HG03196 (cell line): ENCODE measurements around the gene EPS8L1.

ENCODE experiments used
- ATAC-seq: cut with Tn5 transposase; IDR thresholded peaks from one replicate; pipeline ENCODE4 v1.9.1; 2021; ENCODE audit not compliant: unreplicated experiment

The EPS8L1 gene

DNA sequence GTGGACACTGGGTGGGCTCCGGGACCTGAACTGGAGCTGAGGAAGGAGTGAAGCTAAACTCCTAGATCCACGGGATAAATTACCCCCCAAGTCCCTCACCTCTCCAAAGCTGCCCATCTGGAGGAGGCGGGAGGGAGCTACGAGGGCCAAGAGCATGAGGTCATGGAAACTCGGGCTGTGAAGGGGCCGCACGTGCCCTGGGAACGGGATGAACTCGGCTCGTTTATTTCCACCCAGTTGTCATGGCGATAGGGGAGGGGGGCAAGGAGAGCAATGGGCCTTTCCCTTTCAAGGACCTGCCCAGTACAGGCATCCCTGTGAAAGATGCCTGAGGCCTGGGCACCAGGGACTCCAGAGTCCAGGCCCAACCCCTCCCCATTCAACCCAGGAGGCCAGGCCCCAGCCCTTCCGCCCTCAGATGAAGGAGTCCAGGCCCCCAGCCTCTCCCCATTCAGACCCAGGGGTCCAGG lies 37.9 kb downstream of the EPS8L1 start:
- no peak for ATAC-seq

DNA sequence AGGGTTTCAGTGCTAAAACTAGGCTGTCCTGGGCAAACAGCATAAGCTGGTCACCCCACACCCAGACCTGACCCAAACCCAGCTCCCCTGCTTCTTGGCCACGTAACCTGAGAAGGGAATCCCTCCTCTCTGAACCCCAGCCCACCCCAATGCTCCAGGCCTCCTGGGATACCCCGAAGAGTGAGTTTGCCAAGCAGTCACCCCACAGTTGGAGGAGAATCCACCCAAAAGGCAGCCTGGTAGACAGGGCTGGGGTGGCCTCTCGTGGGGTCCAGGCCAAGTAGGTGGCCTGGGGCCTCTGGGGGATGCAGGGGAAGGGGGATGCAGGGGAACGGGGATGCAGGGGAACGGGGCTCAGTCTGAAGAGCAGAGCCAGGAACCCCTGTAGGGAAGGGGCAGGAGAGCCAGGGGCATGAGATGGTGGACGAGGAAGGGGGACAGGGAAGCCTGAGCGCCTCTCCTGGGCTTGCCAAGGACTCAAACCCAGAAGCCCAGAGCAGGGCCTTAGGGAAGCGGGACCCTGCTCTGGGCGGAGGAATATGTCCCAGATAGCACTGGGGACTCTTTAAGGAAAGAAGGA lies 39.0 kb downstream of the EPS8L1 start:
- no peak for ATAC-seq

DNA sequence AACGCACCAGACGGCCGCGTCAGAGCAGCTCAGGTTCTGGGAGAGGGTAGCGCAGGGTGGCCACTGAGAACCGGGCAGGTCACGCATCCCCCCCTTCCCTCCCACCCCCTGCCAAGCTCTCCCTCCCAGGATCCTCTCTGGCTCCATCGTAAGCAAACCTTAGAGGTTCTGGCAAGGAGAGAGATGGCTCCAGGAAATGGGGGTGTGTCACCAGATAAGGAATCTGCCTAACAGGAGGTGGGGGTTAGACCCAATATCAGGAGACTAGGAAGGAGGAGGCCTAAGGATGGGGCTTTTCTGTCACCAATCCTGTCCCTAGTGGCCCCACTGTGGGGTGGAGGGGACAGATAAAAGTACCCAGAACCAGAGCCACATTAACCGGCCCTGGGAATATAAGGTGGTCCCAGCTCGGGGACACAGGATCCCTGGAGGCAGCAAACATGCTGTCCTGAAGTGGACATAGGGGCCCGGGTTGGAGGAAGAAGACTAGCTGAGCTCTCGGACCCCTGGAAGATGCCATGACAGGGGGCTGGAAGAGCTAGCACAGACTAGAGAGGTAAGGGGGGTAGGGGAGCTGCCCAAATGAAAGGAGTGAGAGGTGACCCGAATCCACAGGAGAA lies 39.9 kb downstream of the EPS8L1 start:
- no peak for ATAC-seq

DNA sequence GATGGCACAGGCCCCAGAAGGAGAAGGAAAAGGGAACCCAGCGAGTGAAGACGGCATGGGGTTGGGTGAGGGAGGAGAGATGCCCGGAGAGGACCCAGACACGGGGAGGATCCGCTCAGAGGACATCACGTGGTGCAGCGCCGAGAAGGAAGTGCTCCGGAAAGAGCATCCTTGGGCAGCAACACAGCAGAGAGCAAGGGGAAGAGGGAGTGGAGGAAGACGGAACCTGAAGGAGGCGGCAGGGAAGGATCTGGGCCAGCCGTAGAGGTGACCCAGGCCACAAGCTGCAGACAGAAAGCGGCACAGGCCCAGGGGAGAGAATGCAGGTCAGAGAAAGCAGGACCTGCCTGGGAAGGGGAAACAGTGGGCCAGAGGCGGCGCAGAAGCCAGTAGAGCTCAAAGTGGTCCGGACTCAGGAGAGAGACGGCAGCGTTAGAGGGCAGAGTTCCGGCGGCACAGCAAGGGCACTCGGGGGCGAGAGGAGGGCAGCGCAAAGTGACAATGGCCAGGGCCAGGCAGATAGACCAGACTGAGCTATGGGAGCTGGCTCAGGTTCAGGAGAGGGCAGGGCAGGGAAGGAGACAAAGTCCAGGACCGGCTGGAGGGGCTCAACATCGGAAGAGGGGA lies 40.7 kb downstream of the EPS8L1 start:
- ATAC-seq, result no peak

DNA sequence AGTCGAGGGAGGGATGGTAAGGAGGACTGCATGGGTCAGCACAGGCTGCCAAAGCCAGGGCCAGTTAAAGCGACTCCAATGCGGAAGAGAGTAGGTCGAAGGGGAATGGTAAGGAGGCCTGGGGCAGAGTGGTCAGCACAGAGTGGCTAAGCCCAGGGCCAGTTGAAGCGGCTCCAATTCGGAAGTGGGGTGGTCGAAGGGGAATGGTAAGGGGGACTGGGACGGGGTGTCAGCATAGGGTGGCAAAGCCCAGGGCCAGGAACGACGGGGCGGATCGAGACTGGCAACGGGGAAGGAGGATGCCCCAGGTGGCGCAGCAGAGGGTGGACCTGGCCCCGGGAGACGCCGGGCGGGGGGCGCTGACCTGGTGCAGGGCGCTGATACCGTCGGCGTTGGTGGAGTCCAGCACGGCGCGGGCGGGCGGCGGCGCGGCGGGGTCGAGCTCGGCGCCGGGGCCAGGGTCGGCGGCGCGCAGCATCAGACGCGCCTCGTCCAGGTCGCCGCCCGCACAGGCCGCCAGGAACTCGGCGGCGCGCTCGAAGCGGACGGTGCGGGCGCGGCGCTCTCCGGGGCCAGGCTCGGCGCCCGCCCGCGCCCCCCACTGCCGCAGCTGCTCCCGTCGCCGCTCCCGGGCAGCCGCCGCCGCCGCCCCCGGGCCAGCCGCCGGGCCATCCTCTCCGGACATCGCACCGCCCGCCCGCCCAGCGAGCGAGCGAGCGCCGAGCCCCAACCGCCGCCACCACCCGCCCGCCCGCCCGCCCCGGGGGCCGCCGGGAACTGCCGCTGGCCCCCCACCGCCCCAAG lies 41.4 kb downstream of the EPS8L1 start, which contains the start of gene PPP1R12C:
PPP1R12C (minus strand) TSS at position 779 of the 804 bp plus-strand sequence; CDS start at position 685, 94 bp downstream.
- ATAC-seq, result no peak

DNA sequence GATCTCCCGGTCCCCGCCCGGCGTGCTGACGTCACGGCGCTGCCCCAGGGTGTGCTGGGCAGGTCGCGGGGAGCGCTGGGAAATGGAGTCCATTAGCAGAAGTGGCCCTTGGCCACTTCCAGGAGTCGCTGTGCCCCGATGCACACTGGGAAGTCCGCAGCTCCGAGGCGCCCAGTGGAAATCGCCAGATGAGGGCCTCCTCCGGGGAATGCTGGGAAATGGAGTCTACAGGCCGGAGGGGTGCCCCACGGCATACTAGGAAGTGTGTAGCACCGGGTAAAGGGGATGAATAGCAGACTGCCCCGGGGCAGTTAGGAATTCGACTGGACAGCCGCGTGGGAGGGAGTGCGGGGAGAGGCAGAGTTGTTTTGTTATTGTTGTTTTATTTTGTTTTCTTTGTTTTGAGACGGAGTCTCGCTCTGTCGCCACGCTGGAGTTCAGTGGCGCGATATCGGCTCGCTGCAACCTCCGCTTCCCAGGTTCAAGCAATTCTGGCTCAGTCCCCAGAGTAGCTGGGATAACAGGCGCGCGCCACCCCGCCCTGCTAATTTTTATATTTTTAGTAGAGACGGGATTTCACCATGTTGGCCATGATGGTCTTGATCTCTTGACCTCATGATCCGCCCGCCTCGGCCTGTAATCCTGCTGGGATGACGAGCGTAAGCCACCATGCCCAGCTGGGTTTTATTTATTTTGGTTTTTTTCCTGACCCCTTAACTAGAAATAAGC lies 42.2 kb downstream of the EPS8L1 start:
- peak; percentile 80 for ATAC-seq

DNA sequence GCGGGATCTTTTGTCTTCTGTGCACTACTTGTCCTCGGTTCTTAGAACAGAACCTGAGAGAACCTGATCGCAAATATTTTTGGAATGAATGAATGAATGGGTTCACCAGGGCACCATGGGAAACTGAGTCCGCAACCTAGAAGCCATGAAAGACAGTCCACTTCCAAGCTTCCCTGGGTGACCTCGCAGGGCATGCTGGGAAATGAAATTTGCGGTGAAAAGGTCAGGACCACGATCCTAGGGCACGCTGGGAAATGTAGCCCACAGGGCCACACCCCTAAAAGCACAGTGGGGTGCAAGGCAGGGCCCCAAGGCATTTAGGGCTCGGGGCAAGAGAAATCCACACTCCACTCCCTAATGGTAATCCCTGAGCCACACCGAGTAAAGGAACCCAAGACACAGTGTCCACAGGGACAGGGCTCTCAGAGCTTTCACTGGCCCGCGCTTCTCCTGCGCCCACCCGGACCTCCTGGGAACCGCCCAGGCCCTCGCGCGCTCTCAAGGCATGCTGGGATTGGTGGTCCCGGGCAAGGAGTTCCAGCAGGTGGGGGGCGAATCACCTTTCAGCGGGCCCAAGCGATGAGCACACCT lies 42.8 kb downstream of the EPS8L1 start:
- no peak for ATAC-seq

DNA sequence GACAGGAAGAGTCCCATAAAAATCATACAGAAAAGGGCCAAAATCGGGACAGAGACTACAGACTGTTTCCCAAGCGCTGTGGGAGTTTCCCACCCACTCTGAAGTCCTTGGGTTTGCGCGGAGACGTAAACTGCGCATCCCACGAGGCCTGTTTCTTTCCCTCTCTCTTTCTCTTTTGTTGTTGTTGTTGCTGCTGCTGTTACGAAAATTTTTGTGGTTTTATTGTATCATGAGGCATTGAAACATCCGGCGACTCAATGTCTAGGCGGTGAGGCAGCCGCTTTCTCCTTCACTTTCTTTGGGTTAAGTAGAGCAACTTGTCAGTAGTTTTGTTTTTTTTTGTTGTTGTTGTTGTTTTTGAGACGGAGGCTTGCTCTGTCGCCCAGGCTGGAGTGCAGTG lies 43.4 kb downstream of the EPS8L1 start:
- no peak for ATAC-seq

DNA sequence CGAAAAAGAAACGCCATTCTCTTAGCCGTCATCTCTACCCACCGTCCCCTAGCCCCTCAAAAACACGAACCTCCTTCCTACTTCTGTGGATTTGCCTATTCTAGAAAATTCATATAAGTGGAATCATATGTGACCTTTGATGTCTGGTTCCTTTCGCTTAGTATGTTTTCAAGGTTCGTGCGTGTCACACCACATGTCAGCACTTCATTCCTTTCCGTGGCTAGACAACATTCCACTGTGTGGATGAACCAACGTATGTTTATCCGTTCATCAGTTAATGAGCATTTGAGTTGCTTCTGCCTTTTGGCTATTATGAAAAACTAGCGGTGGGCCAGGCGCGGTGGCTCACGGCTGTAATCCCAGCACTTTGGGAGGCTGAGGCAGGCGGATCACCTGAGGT lies 55.8 kb downstream of the EPS8L1 start:
- no peak for ATAC-seq

DNA sequence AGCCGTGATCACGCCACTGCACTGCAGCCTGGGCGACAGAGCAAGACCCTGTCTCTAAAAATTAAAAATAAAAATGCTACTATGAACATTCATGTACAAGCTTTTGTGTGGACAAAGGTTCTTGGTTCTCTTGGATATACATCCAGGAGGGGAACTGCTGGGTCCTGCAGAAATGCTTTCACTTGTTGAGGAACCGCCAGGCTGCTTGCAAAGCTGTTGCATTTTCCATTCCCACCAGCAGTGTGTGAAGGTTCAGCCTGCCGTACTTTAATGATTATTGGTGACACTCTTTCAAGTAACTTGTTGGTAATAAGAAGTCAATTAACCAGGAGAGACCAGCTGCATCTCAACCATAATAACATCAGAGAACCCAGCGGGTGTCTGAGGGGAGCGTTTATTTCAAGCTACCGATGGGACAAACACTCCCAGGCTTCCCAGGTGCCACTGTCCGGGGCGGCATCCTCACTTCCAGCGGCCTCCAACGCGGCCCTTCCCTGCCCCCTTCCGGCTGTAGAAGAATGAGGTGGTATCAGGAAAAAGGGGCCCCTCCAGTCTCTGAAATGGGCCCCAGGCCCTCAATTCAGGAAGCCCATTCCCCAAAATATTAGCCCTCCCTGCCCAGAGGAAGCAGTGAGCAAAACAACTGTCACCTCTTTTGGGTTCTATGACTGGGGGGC lies 56.9 kb downstream of the EPS8L1 start:
- no peak for ATAC-seq

DNA sequence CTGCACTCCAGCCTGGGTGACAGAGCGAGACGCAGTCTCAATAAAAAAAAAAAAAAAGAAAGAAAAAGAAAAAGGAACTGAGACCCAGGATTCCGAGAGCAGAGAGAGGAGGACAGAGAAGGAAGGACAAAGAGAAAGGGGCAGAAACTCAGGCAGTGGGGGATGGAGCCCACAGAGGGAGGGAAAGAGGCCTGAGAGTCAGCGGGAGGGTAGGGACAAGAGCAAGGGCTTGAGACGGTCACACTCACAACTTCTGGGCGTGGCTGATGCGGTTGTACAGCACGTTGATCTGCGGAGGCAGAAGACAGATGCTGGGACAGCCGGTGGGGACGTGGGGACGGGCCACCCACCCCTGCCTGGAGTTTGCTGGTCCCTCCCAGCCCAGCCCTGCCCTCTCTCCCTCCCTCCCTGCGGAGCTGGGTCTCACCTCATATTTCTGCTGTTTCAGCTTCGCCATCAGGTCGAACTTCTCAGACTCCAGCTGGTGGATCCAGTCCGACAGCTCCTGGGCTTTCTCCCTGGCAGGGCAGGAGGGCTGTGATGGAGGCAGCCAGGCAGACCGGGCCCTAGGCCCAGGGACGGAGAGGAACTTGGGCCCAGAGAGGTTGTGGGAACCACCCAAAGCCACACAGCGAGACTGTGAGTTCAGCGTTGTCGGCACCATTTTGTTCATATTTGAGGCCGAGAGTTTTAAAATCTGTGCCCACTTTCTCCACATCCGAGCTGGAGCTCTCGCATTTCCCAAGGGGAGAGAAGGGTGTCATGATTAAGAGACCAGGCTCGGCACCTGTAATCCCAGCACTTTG lies 58.2 kb downstream of the EPS8L1 start:
- ATAC-seq, result no peak

DNA sequence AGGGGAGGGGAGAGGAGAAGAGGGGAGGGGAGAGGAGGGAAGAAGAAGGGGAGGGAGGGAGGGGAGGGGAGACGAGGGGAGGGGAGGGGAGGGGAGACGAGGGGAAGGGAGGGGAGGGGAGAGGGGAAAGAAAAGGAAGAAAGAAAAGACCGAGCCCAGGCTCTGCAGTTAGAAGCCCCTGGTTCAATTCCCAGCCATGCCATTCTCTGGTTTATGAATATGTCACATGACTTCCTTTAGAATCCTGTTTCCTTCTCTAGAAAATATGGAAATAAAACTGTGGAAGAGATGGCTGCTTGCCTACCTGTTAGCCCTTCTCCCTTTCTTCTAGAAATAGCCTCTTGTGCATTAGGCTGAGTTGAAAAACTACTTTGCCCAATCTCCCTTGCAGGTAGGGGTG lies 59.1 kb downstream of the EPS8L1 start:
- no peak for ATAC-seq

DNA sequence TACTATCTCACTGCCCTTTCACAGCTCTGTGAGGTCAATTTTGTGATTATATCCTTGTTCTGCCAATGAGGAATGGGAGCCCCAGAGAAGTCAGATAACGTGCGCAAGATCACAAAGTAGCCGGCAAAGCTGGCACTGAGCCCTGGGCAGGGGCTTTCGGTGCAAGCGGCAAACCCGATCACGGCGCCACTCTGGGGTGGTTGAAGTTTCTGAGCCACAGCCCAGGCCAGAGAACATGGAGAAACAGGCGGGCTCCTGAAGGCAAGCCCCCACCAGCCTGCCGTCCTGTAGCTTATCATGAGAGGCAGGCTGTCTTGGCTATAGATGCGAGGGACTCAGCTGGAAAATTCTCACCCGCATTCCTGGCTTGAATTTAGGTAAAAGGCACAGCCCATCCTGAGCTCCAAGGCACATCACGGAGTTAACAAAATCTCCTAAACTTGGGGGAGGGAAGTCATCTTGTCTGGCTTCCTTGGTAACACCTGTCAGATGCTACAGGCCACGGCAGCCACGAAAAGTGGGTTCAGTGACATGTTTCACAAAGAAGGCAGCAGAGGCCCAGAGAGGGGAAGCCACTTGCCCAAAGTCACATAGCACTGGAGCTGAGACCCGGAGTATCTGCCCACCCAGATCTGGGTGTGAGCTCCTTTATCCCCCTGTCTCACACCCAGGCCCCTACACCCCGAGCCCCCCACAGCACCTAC lies 60.9 kb downstream of the EPS8L1 start:
- no peak for ATAC-seq
